Activated naive CD8-positive, alpha-beta T cell treated with anti-CD3 and anti-CD28 coated beads, Interleukin-2, amount 10 ng/mL, durations not matched to agents 7 days and 5 days (primary cell): ENCODE measurements around the gene GRM6. TPM values are rescaled to one million over a fixed set of nuclear protein-coding genes. Genes with fewer than 3 reads are reported as not detected.

Source experiments
- ATAC-seq: fragments of 150-1000 bp; cut with Tn5 transposase; one replicate; pipeline ENCODE4 v1.10.0; 2021; ENCODE audit warnings: low read depth, moderate library complexity
- POLR2A ChIA-PET: fragments of 350-600 bp; sonication (Branson Sonifier 250); formaldehyde crosslinking; loops from one replicate; lab custom pipeline; 2021; ENCODE audit warnings: antibody characterized with exemption; lab: Charles Lee
- DNase-seq: peaks from one replicate; pipeline ENCODE4 v3.0.0; 2021
- H3K27ac Mint-ChIP-seq: one replicate; pipeline ENCODE4 v1.8.0; 2022; ENCODE audit warnings: mild to moderate bottlenecking, mixed read lengths
- H3K27me3 Mint-ChIP-seq: one replicate; pipeline ENCODE4 v1.8.0; 2022; ENCODE audit warnings: mild to moderate bottlenecking, moderate library complexity, mixed read lengths
- H3K36me3 Mint-ChIP-seq: one replicate; pipeline ENCODE4 v1.8.0; 2021; ENCODE audit warnings: mild to moderate bottlenecking, mixed read lengths
- H3K4me1 Mint-ChIP-seq: one replicate; pipeline ENCODE4 v1.8.0; 2021; ENCODE audit warnings: mixed read lengths
- H3K4me3 Mint-ChIP-seq: one replicate; pipeline ENCODE4 v1.8.0; 2022; ENCODE audit warnings: mild to moderate bottlenecking, moderate library complexity, mixed read lengths
- H3K9me3 Mint-ChIP-seq: one replicate; pipeline ENCODE4 v1.8.0; 2021; ENCODE audit warnings: mixed read lengths
- total RNA-seq, 2 experiments: library from RNA; stranded (reverse); gene quantifications; one replicate each; pipeline ENCODE4 v1.2.3, GENCODE V29; 2021

GRM6 gene
- total RNA-seq, 2 experiments from 2014 or later, result not detected

- DNase-seq (no peak), ATAC-seq (no peak)
- Mint-ChIP-seq H3K4me3 (no peak within 1 kb of the TSS), H3K36me3 (peaks cover 8% of the 10 kb centered on the region), H3K4me1 (no peaks in the 10 kb centered on the region), H3K9me3 (peaks cover 47% of the 10 kb centered on the region), H3K27me3 (peaks cover 11% of the 10 kb centered on the region), H3K27ac (no peak within 1 kb of the TSS)
- POLR2A ChIA-PET, result no interaction called here
Measured at GRCh38 chr5:178940569-178941360, 54.4 kb downstream of the GRM6 start, which contains the start of gene ZNF454. TSS of gene ZNF454 (plus strand) at chr5:178941198. CDS start at chr5:178942792, 1,594 bp downstream.

- POLR2A ChIA-PET, result no interaction called here
Measured at GRCh38 chr5:178931846-178932760, 63.0 kb downstream of the GRM6 start.

More at GRCh38 chr5:178931846-178932760, 63.0 kb downstream of the GRM6 start:
- peaks cover 3% of the 10 kb centered on the region for H3K36me3 Mint-ChIP-seq
- DNase-seq (no peak), ATAC-seq (no peak)
- no peaks in the 10 kb centered on the region for H3K27me3 Mint-ChIP-seq
- no peak overlapping the region for H3K4me3 Mint-ChIP-seq
- H3K9me3 Mint-ChIP-seq, result peaks cover 47% of the 10 kb centered on the region
- no peak overlapping the region for H3K27ac Mint-ChIP-seq
- no peaks in the 10 kb centered on the region for H3K4me1 Mint-ChIP-seq

Other genes starting within 250 kb of the GRM6 start
- gene ZNF354B, start 135.4 kb downstream of the GRM6 start, total RNA-seq, result 10 to 100 TPM; 19.6 to 22.0 TPM
- under 1 TPM; 0.77 to 0.89 TPM for gene ZFP2, start 99.4 kb downstream of the GRM6 start, total RNA-seq
- gene ZNF454, start 54.1 kb downstream of the GRM6 start, total RNA-seq, result not detected
- 1 to 10 TPM; 7.5 to 8.1 TPM for gene ZNF879, start 28.5 kb upstream of the GRM6 start, total RNA-seq
- gene ZNF354C, start 65.1 kb upstream of the GRM6 start, total RNA-seq, result 1 to 10 TPM; 9.0 to 9.4 TPM